ENCODE results near the gene THRB.
A peak's percentile ranks its signal among the peaks of the same experiment; 100 is the strongest.

THRB gene

DNA sequence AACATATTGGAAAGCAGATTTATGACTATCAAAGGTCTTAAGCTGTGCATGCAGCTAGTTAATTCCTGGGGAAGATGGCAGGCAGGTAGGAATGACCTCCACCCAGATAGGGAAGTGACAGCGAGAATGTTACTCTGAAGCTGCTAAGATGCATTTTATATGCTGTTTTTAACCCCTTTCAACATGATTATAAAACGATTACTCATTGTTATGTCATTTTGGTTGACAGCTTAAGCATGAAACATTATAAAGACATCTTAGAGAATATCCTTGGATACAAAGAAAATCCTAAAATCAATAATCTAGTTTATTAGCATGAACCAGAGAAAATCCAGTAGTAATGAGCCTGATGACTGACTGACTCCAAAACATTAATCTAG, 329.1 kb downstream of the THRB start:
- DNase-seq = no peak

DNA sequence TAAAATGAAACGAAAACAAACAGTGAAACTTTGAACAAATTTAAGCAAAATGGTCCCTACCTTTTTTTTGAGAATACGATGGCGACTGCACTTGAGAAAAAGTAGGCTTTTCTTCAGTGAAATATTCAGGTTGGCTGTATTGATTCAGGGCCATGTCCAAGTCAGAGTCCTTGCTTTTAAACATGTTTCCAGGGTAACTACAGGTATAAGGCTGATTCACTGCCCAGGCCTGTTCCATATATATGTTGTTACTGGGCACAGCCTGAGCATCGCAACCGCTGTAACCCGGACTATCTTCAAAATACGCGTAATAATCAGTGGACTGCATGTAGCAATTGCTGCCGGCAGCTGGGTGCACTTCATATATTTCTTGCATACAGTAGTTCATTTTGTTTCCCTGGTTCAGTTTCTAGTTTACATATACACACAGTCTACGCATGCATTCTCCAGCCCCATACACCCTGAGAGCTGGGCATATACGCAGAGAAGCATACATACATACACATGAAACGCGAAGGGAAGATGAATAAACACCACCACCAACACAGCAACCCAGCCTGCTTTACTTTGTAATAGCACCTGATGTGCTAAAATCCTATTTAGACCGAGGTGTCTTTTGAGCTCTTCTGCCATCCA, 329.6 kb downstream of the THRB start:
- DNase-seq = no peak

DNA sequence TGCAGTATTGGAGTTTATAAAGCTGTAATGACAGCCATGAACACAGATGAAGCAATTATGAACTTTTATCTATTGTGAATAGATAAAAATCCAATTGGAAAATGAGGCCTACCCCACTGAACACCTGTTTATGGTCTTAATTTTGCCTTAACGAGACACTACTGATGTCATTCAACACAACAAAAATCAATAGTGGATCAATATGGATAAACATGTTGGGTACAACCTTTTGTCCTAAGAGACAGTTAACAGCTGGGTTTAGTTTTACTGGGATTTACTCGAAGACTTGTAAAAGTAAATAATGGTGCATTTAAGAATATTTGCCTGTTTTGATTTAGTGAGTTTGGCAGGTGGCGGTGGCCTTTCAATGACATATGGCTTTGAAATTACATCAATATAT, 331.7 kb downstream of the THRB start:
- DNase-seq = no peak

DNA sequence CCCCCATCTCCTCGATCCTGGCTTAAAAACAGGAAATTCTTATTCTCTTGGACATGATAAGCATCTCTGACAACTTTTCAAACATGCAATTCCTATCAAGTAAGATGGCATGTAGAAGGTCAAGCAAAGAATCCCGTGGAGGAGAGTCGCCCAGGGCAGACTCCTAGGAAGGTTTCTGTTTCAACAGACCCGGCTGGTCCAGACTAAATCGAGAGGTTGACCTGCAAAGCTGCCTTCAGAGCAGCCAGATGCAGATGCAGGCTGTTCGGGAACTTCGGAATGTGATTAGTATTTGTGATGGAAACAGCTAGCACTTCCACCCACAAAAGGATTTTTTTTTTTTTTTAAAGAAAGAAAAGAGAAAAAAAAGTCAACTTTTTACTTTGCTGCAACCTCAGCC, 332.8 kb downstream of the THRB start:
- no peak for DNase-seq

DNA sequence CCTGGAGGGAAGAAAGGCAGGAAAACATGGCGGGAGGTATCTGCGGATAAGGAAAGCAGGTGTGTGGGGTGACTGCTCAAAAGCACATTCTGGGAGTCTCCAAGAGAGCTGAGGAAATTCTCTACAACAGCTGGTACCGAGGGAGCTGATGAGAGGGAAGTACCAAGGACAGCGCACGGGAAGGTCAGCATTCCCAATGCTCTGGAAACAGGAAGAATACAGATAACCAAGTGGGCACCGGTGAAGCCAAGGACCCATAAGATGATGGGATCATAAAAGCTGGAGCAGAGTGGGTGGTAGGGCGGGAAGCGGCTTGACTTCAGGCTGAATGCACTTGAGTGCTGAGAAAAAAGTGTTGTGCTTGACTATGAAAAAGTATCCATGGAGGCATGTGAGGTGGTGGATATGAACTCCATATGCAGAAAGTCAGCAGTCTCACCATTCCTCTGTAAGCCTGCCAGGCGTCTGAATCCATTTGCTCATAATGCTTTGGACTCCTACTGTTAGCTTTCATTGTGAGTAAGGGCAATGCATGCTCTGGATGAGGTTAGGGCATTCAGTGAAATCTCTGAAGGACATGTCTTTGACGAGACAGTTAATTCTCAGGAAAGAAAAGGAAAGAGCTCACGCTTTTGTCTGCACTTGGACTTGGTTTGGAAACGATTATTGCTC, 334.1 kb downstream of the THRB start:
- DNase-seq = no peak

DNA sequence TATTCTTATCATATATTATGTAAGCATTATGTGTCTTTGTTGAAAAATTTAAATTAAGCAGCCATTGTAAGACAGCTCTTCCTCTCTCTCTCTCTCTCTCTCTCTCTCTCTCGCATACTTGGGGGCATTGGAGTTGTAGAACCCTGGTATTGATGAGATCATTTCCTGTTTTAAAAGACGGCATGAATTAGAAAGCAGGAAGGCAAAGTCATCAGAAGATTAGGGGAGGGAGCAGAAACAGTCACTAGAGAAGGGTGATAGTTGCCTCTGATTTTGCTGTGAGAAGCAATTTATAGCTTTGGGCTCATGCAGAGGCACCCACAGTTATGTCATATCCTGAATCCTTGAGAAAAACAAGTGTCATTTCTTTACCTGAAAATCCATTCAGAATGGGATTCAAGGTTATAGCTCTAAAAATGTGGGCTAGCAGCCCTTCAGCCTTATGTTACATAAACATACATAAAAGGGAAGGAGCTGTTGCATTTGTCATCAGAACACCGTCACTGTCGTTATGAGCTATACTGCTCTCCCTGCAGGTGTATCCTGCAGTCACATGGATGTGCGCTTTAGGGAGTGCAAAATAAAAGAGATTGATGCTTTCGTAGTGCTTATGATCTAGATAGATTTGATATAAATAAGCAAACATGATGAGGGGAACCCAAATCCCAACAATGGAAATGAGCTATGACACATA, 335.7 kb downstream of the THRB start:
- DNase-seq = no peak

DNA sequence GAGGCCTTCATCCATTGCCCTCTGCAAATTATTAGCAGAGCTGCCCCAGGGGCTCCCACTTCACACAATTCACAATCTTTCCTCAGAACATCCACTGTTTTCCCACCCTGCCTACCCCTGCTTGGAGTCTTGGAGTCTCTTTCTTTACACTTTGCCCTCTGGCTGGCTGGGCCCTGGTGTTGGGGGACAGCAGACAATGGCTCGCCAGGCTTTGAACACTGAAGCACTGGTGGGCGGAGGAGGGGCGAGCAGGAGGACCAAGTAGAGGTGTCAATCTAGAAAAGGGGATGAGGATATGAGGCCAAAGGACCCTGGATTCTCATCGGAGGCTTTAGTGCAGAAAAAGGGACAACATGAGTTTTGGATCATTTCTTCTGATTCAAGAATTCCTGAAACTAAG, 337.5 kb downstream of the THRB start:
- DNase-seq = no peak

DNA sequence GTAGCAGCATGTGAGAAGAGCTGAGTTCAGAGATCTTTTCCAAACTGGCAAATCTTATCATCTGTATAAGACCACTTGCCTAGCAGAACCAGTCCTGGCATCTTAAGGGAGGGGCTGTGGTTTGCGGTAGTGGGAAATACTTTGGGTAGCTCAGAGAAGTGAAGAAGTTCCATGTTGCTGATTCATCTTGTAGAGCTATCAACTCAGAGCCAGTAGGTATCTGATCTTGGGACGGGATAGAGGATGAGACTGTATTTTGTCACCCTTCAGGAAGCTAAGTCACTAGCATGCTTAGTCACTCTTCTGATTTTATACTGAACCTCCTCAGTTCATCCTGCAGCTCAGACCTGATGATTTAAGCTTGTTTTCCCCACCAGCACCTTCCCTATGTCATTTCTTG, 338.2 kb downstream of the THRB start:
- DNase-seq = no peak

DNA sequence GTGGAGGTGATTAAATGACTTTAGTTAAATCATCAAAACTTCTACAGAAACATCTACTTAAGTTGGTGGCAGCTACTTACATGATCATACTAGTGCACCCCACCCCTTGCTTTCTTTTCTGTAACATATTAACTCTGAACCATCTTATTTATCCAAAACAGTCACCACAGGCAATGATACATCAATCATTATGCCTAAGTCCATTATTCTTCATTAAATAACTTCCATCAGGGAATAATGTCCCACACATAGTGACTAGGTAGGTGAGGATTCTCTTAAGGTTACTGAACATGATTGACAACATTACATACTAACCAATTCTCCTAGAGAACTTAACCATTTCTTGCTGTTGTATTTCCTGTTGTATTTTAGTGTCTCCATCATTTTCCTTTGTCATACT, 339.4 kb downstream of the THRB start:
- DNase-seq = no peak

DNA sequence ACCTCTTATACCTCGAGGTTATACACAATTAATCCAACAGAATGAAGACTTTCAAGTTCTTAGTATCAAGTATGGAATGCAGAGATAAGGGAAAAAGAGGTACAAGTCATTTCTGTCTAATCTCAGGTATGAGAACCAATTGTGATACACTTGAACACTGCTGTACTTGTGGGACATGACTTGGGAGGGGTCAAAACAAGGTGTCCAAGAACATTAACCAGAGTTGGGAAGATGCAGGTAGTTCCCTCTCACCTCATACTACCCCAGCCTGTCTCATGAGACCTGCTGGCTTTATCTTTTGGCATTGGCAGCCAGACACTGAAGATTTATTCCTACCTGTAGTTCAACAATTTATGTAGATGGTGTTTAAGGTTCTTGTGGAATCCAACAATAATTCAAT, 339.9 kb downstream of the THRB start:
- no peak for DNase-seq

DNA sequence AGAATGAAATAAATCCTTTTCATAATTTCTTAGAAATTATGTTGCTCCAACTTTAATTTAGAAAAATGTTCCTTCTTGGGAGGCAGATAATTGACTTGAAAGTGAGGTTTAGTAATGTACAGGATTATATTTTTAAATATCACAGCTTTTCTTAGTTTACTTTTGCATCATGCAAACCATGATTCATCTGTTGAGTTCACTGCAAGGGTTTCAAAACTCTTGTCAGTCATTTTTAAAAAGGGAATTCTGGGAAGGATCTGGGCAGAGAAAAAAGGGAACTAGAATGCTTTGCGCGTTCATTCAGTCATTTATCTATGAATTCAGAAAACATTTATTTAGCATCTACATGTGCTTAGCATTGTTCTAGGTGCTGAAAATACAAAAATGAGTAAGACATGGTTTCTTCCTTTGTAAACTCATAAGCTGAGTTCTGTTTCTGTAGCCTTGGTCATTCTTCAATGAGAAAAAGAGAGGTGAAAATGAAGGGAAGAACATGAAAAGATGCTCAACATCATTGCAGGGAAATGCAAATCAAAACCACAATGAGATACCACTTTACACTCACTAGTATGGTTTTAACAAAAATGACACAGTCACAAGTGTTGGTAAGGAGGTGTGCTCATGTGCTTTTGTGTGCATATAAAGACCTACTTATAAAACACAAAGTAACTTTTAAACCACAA, 340.5 kb downstream of the THRB start:
- no peak for DNase-seq

DNA sequence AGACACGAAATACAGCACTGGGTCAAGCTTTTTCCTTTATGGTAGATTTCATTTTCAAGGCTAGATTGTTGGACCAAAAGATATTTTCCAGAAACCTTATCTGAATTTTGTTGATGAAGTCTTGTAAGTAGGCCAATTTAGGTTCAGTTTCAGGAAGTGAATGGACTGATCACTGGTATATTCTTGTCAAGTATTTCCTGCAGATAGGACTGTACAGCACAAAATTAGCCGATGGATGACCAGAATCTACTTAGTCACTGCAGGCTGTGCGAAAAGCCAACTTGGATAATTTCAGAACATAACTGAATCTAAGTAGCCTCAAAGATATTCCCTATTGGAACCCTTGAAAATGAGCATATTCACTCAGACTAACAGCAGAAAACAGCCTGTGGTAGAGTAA, 343.1 kb downstream of the THRB start:
- no peak for DNase-seq

DNA sequence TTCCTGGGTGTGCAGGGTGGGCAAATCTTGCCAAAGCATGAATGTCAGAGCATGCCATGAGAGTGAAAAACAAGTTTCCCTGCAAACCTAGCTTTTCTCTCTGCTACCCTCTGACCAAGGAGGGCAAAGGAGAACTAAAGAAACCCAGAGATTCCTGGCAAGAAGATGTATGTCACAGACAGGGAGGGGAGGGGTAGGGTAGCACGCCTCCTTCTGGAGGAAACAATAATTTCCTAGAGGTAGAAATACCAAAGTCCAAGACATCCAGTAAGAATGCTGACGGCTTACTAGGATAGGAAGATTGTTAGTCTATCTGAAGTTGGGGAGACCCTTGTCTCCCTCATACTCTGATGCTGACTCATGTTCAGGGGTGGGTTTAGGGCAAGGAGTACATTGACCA, 345.6 kb downstream of the THRB start:
- DNase-seq = no peak

DNA sequence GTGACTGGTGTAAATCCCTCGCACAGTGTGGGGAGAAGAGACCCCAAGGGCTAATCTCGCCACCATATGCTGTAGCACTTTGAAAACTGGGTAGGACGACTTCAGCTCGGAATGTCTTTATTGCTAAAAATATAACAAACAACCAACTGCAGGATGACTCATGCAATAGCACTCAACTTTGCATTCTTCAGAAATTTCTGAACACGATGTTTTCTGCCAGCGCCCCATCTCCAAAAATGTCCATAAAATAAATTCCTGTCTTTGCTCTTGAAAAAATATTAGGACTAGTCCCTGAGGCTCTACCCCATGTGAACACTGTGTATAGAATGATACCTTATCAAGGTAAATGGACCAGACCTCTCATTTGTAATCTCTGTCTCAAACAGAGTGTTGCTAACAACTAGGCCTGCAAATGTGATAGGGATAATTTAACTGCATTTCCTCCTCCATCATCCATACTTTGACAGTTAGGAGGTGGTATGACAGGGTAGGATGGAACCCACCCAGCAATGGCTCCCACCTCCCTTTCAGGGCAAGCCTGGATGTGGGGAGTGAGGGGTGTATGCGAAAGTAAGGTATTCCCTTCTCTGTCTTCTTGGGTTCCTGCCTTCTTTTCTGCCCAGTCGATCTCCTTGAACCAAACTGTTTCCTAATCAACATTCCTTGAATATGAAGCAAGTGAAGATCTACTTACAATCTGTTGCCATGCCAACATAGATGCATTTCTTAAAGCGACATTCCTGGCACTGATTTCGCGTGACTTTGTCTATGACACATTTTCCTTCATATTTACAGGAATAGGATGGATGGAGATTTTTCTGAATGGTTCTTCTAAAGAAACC, 348.4 kb downstream of the THRB start:
- DNase-seq = no peak

DNA sequence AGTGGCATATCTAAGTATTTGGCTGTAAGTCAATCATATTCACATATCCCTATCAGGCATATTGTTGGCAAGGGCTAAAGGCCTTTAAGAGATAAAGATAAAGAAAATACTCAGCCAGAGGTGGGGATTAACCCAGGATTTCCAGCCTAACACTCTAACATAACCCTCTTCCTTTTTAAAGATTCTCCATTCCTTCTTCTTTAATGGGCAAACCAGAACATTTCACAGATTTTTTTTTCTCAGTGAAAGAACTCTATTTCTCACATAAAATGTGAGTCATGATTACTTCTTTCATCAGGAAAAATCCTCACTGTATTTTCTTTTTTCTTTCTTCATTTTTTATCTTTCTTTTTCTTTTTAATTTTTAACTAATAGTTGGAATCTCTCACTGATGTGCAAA, 349.2 kb downstream of the THRB start:
- DNase-seq = no peak

DNA sequence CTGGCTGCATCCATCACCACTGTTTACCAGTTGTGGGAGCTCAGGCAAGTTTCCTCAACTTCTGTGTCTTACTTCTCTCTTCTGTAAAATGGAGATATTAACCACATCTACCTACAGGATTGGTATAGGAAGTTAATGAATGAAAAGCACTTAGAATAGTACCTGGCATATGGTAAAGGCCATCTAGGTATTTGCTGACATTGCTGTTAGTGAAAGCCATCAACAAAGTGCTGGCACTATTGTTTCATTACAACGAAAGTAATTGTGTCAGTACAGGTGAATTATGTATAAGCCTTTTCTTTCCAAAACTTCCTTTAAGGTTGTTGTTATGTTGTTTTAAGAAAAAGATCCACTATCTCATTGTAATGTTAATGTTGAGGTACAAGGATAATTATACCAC, 352.5 kb downstream of the THRB start:
- DNase-seq = no peak

DNA sequence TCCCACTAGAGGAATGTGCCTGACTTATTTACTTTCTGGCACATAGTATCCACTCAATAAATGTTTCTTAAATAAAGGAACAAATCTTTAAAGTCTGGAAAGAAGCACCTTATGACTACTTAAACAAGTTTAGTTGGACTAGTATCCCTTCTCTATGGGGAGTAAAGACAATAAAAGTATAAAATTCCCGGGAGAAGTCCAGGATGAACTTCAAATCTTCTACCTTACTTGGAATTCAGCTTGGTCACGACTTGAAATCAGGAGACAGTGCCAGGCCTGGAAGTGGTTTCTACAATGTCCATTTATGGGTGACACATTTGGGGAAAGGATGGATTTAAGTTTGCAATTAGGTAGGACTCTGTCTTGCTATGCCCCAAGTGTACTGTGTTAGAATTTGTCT, 353.1 kb downstream of the THRB start:
- no peak for DNase-seq

DNA sequence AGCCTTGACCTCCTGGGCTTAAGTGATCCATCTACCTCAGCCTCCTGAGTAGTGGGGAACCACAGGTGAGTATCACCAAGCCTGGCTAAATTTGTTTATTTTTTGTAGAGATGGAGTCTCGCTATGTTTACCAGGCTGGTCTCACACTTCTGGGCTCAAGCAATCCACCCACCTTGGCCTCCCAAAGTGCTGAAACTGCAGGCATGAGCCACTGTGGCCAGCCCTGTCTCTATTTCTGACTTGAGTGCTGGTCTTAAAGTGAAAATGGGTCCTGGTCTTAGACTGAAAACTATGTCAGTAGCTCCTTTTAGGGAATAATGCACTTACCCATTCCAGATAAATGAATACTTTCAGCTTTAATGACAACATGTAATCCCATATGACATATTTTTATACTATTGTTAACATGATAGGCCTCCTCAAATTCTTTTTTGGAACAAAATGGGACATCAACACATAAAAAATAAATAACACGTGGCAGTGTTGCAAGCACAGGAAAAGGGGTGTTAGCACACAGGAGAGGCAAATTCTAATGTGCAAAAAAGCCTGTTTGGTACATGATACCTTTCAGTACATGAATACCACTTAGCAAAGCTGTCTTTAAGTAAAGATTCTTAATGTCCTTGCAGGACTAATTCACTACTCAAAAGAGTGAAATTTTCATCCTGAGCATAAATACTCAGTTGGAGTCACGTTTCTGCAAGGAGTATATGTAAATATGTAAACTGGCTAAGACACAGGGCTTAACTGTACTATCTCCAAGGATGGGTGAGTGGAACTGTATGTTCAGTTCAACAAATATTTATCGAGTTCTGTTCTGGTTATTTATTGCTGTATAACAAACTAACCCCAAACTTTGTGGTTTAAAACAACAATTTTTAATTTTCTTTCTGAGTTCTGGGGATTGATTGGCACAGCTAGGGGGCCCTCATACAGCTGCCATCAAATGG, 354.9 kb downstream of the THRB start:
- no peak for DNase-seq

DNA sequence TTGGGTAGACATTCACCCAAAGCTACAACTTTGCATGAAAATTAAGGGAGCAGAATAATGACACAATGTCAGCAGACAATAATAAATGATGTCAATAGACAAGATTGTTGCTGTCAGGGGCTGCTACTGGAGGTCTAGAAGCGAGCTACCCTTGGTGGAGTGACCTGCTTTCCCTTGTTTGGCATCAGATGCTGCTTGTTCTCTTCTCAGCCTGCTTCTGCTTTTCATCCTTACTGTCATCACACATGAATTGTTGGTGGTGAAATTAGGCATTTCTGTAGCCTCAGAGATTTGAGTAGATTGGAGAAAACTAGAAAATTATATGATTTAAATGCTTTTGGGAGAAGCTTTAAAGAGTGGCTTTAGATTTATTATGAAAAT, 355.8 kb downstream of the THRB start:
- no peak for DNase-seq

DNA sequence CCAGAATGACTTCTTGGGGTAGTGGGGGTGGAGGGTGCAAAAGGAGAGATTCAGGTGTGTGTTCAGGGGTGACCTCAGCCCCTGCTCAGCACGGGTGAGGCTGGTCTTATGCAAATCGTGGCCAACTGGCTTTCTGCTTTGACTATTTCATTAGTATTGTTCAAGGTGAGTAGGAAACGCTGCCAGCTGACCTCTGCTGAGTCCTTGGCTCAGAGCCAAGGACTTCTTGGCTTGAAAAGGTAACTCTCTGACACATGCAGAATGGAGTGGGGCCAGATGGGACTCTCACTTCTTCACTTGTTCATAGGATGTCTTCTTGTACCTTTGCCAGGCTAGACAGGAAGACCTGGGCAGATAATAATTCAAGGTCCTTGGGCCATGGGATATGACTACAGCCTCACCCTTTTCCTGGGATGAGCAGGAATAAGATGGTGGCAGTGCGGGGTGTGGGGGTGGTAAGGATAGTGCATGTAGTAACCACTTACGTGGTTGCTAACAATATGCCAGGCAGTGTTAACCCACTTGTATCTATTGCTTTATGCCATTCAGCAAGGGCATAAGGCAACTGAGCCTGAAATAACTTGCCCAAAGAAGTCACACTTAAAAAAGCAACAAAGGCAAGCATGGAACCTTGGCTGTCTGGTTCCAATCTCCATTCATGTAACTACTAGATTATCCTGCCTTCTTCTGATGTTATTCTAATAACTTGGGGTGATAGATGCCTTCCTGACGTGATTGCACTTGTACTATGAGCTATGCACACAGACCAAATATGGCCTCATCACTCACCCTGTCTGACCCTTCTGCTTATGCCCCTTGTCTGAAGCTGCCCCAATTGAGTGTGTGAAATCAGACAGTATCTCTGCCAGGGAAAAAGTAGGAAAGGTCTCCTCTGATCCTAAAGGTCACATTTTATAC, 356.4 kb downstream of the THRB start:
- DNase-seq = peak; percentile 57

DNA sequence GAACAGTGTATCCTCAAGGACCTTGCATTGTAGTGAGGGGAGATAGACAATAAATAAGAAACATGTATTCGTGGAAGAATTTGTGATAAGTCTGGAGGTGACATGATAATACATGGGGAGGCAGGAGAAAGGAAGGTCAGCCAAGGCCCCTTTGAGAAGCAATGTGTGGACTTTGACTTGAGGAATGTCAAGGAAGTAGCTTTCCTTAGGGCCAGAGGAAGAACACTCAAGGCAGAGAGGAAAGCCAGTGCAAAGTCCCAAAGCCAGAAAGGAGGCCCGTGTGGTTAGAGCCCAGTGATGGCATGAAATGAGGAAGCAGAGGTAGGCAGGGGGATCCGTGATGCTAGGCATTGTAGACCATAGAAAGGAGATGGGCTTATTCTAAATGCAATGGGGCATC, 357.3 kb downstream of the THRB start:
- no peak for DNase-seq

Data from DMS79 treated with DMSO at 0.1 percent for 48 hours (cell line).